SK-N-SH treated with all-trans-retinoic acid at 6 μM for 48 hours (cell line): ENCODE results near the gene RSAD1.

ENCODE experiments used
- ARNTL ChIP-seq: fragments of 450-650 bp; formaldehyde crosslinking; IDR thresholded peaks from 2 replicates; pipeline ENCODE4 v1.5.0; 2020; ENCODE audit warnings: low read depth, mild to moderate bottlenecking, moderate library complexity, borderline replicate concordance
- BACH2 ChIP-seq: fragments of 250-450 bp; sonication (Bioruptor Pico); IDR thresholded peaks from 2 replicates; pipeline ENCODE4 v1.9.0; 2021; ENCODE audit warnings: mild to moderate bottlenecking, borderline replicate concordance
- ESRRG ChIP-seq: fragments of 250-450 bp; sonication (Bioruptor Pico); IDR thresholded peaks from 2 replicates; pipeline ENCODE4 v1.6.1; 2021; ENCODE audit warnings: mild to moderate bottlenecking
- ISL1 ChIP-seq: fragments of 250-450 bp; sonication (Bioruptor Pico); IDR thresholded peaks from 2 replicates; pipeline ENCODE4 v2.1.2; 2022; ENCODE audit warnings: mild to moderate bottlenecking, moderate library complexity
- PATZ1 ChIP-seq: fragments of 250-450 bp; sonication (Bioruptor Pico); IDR thresholded peaks from 2 replicates; pipeline ENCODE4 v1.8.0; 2020; ENCODE audit warnings: mild to moderate bottlenecking, moderate library complexity, borderline replicate concordance
- SNAI2 ChIP-seq: fragments of 250-450 bp; sonication (Bioruptor Pico); IDR thresholded peaks from 2 replicates; pipeline ENCODE4 v1.5.0; 2020; ENCODE audit warnings: mild to moderate bottlenecking, moderate library complexity
- TCF4 ChIP-seq: fragments of 250-450 bp; sonication (Bioruptor Pico); IDR thresholded peaks from 2 replicates; pipeline ENCODE4 v1.8.0; 2021; ENCODE audit warnings: mild to moderate bottlenecking, moderate library complexity, borderline replicate concordance
- TOX ChIP-seq: fragments of 250-450 bp; sonication (Bioruptor Pico); IDR thresholded peaks from 2 replicates; pipeline ENCODE4 v1.8.0; 2021; ENCODE audit warnings: mild to moderate bottlenecking, moderate library complexity, borderline replicate concordance
- ZFP3 ChIP-seq: fragments of 250-450 bp; sonication (Bioruptor Pico); IDR thresholded peaks from 2 replicates; pipeline ENCODE4 v1.5.0; 2020; ENCODE audit warnings: mild to moderate bottlenecking, moderate library complexity
- ZNF565 ChIP-seq: fragments of 450-650 bp; formaldehyde crosslinking; conservative IDR thresholded peaks from 2 replicates; pipeline ENCODE4 v1.5.0; 2020; ENCODE audit warnings: low read depth, mild to moderate bottlenecking, moderate library complexity
- ZNF8 ChIP-seq: fragments of 450-650 bp; formaldehyde crosslinking; IDR thresholded peaks from 2 replicates; pipeline ENCODE4 v1.5.0; 2020; ENCODE audit warnings: mild to moderate bottlenecking, moderate library complexity

GRCh38 chr17:50464121-50464520, 14.5 kb upstream of the RSAD1 start:
- TF ChIP-seq ARNTL (CRISPR knock-in tag) (no peak), BACH2 (CRISPR knock-in tag) (no peak), ZNF8 (CRISPR knock-in tag) (no peak), SNAI2 (CRISPR knock-in tag) (no peak), TCF4 (CRISPR knock-in tag) (no peak), ISL1 (CRISPR knock-in tag) (no peak), ESRRG (CRISPR knock-in tag) (no peak), ZNF565 (CRISPR knock-in tag) (no peak), ZFP3 (CRISPR knock-in tag) (no peak), PATZ1 (no peak), TOX (no peak)
